Putamen (tissue), 1 donor: ENCODE results near the gene DLGAP4.

Experiments
- DNase-seq: peaks from one replicate; pipeline ENCODE4 v3.0.0-alpha.2; 2016; ENCODE audit warnings: low spot score

Gene DLGAP4, protein sequence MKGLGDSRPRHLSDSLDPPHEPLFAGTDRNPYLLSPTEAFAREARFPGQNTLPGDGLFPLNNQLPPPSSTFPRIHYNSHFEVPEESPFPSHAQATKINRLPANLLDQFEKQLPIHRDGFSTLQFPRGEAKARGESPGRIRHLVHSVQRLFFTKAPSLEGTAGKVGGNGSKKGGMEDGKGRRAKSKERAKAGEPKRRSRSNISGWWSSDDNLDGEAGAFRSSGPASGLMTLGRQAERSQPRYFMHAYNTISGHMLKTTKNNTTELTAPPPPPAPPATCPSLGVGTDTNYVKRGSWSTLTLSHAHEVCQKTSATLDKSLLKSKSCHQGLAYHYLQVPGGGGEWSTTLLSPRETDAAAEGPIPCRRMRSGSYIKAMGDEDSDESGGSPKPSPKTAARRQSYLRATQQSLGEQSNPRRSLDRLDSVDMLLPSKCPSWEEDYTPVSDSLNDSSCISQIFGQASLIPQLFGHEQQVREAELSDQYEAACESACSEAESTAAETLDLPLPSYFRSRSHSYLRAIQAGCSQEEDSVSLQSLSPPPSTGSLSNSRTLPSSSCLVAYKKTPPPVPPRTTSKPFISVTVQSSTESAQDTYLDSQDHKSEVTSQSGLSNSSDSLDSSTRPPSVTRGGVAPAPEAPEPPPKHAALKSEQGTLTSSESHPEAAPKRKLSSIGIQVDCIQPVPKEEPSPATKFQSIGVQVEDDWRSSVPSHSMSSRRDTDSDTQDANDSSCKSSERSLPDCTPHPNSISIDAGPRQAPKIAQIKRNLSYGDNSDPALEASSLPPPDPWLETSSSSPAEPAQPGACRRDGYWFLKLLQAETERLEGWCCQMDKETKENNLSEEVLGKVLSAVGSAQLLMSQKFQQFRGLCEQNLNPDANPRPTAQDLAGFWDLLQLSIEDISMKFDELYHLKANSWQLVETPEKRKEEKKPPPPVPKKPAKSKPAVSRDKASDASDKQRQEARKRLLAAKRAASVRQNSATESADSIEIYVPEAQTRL

GRCh38 chr20:36305602-36306551, at the start of gene DLGAP4:
Gene DLGAP4, plus strand, starts transcription at chr20:36306339. Its CDS starts 125,379 bp downstream, at chr20:36431718.
- DNase-seq, result peak; percentile 62

DNA sequence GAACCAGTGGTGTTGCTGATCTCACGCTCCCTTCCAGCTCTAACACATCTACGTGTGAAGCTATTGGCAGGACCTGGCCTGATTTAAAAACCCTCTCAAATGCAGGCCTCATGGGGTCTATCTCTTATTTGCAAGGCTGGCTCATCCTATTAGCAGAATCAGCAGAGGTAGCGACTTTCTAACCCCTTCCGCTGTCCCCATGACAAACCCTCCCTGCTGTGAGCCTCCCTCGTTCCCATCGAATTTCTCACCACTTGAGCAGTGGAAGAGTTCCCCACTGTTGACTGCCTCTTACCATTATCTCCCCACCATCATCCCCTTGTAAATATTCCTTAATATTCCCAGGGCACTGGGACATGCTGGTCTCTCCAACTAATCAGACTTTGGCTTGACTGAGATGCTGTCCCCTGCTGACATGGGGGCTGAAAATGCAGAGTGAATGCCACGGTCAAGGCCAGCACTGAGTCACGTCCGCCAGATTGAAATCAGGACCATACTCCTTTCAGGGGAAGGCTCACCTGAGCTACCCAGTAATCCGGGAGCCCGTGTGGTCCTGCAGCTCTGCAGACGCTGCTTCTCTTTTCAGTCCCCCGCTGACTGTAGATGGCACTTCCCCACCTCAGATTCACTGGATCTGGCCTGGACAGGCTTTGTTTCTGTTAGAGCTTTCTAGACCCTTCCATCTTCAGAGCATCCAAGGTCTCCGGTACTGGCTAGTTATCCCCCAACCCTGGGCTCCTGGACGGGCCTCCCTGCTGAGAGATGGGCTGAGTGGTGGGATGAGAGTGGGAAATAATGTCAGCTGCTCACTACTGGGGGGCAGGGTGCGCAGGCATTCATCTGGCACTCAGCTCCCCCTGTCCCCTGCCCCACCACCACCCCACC, 46.7 kb upstream of the DLGAP4 start:
- DNase-seq, result no peak

DNA sequence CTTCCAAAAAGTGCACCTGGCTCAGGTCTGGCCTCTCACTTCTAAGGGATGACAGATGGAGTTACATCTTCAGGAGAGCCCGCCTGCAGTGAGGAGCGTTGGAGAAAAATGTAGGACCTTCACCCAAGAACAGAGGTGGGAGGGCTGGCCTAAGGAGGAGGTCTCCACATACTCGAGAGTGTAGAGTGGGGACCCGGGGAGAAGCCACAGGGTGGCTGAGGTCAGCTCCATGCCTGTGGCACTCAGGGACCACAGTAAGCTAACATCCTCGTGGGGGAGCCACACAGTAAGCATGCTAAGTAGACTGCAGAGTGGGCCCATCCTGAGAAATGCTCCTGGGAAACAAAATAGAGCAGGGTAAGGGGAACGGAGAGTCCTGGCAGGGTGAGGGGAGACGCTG, 45.8 kb upstream of the DLGAP4 start:
- DNase-seq, result no peak

DNA sequence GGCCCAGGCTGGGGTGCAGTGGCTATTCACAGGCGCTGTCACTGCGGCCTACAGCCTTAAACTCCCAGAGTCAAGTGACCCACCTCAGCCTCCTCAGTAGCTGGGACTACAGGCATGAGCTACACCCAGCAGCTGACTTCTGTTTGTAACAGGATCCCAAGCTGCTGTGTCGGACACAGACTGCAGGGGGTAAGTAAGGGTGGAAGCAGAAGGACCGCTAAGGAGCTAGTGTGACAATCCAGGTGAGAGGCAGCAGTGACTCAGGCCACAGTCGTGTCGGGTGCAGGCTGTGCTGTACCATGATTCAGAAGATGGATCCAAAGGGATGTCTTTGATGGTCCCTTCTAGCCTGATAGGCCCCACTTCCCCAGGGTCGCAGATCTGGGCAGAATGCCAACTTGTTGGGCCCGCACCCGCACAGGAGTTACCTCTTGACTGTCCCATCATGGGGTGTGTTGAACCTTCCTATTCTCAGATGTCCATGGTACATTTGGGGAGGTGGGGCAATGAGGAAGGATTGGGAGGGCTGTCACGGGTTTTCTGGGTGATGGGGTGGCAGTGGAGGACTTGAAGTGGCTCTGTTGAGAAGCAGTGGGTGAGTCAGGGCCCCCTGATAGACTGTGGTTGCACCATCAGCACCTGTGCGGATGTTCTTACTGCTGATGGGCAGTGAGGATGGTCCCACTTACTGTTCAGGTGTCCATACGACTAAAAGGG, 44.6 kb upstream of the DLGAP4 start:
- no peak for DNase-seq

DNA sequence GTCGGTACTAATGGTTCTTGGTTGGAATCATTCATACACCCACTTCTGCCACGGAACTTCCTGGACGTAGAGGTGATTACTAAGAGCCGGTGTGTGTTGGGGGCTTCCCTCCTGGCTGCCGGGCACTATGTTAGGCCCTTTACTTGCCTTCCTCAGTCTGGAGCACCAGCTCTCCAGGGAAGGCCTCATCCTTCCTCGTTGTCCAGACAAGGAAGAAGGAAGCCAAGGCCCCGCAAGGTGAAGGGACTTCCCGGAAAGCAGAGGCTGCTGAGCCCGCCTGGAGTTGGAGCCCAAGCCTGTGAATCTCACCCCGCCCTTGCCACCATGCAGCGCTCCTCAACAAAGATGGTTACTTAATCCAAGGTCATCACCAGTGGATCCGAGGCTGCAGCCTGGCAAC, 43.7 kb upstream of the DLGAP4 start:
- no peak for DNase-seq

DNA sequence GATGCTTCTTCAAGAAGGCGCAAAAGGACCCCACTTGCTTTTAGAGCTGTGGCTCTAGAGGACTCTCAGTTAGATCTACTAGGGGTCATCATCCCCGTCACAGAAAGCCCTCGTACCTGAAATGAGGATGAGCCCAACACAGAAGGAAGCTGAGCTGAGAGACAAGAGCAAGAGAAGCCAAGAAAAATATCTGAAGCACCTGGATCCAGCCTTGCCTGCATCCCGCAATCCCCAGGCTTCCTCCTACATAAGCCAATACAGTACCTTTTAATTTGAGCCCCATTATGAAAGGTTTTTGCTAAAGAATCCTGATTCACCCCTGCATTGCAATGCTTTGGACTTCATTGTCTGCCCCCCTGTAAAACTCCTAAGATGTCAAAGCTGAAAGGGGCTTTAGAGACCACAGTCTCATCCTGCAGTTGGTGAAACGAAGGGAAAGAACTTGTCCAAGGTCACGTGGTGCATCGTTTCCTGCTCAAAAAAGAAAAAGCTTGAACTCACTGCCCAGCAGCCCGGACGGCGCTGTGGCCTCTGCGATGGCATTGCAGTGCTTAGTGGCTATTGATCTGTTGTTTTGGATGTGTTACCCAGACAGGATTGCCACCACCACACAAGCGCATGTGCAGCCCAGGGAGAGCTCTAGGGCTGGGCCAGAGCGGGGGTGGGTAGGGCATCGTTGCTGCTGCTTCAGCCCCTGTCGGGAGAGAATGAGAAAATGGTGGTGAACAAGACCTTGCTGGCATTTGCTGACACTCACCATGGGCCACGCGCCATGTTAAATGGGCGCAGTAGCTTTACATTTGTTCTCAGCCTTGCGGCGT, 41.5 kb upstream of the DLGAP4 start:
- DNase-seq, result no peak

DNA sequence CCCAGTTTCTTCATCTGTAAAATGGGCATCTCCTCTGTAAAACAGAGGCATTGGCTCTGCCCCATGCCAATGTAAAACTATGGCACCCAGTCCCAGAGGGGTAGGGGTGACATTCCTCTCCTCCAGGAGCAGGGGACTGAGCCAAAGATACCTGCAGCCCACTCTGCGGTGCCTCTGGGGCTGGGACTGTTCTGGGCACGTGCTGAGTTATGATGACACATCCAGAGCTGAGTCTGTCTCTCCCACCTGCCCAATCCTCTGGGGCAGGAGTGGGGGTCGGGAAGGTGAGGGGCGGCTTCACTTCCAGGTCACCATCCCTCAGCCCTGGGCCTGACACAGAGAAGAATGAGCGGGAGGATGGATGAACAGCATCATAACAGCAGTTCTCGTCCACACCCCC, 40.0 kb upstream of the DLGAP4 start:
- no peak for DNase-seq

DNA sequence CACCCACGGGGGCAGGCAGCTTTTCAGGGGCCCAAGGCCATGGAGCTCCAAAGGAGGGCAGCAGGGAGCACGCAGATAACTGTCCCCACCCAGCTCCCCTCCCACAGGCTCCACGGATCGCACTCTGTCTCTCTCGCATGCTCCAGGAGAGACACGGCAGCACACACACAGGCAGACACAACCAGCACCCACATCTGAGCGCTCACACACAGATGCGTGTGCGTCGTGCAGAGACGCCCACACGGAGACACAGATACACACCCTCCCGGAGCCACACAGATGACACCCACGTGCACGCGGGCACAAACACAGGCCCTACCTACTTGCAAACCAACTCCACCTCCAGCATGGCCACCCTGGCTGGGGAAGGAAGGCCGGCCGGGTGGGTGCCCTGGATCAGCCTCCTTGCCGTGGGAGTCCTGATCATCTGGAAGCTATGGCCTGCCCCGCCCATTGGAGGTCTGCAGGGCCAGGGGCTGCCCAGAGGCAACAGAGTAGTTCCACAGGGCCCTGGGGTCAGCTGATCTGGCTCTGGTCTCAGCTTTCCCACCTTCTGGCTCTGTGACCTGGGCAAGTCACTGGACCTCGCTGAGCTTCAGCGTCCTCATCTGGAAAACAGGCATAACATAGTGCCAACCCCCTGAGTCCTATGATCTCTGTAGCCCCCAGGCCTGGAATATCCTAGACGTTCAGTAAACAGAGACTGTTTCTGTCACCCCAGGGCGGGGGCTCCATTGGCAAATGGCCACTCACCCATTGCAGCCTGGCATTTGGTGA, 38.3 kb upstream of the DLGAP4 start:
- DNase-seq, result peak; percentile 57

GRCh38 chr20:36268440-36269342, 37.4 kb upstream of the DLGAP4 start:
- DNase-seq, result peak; percentile 28

DNA sequence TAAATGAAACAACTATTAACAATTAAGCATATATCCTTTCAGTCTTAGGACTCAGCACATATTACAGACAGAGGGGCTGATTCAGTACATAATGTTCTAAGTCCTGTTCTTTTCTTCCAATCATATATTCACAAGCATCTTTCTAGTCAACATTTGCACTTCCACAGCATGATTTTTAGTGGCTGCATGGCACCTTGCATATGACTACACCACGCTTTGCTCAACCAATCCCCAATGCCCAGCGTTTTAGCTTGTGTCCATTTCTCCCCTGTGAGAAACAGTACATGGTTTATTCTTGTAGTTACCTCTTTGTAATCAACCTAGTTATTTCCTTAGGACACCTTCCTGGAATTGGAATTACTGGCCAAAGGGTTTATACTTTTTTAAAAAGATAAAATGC, 36.6 kb upstream of the DLGAP4 start:
- DNase-seq, result no peak

DNA sequence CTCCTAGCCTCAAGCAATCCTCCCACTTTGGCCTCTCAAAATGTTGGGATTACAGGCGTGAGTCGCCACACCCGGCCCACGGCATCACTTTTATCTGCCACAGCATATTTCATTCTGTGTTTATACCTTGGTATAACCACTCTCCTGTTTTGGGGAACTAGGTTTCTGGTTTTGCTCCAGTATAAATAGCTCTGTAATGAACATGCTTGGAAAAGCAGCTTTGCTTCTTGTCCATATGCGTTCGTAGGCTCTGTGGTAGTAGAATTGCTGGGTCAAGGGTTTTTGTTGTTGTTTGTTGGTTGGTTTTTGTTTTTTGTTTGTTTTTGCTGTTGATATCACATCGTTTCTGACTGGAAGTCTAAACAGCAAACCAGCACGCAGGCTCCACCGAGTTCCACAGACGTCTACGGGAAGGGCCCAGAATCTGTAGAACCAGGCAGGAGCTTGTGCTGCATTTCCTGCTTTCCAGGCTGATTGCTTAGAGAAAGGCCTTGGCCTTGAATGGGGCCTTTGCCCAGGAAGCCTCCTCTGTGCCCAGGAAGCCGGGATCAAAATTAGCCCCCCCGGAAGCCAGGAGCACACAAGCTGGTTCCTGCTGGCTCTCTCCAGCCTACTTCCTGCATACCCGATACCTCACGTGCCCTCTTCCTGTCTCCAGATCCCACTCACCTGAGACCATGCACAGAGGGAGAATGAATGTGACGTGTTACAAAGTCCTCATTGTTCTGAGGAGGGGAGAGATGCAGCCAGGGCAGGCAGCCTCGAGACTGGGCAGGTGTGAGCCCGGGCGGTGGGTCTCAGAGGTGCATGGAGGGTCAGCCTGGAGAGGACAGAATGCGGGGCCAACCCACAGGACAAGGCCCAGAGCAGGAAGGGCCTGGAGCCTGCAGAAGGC, 35.1 kb upstream of the DLGAP4 start:
- no peak for DNase-seq

DNA sequence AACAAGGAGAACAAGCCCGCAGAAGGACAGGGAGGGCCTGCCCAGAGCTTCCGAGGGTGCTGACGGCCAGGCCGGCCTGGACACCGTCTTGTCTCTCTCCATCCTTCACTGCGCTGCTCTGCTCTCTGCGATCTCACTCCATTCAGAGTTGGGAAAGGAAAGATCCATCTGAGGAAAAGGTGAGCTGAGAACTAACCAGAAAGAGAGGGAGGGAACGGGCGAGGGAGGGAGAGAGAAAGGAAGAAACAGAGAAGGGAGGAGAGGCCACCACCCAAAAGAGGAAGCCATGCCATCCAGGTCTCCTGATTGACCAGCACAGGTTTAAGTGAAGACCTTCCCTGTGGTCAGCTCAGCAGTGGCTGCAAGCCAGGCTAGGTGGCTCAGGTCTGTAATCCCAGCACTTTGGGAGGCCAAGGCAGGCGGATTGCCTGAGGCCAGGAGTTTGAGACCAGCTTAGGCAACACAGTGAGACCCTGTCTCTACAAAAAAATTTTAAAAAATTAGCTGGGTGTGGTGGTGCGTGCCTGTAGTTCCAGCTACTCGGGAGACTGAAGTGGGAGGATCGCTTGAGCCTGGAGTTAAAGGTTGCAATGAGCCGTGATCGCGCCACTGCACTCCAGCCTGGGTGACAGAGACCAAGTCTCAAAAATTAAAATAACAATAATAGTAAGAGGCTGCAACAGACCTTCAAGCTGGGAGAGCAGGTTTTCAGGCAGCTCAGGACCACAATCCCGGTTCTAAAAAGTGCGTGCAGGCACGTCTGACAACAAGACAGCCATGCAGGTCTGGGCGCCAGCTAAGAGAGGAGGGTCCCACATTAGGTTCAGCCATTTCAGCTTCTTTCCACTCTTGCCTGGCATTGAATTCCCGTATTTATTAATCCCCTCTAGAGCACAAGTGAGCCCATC, 34.2 kb upstream of the DLGAP4 start:
- no peak for DNase-seq

DNA sequence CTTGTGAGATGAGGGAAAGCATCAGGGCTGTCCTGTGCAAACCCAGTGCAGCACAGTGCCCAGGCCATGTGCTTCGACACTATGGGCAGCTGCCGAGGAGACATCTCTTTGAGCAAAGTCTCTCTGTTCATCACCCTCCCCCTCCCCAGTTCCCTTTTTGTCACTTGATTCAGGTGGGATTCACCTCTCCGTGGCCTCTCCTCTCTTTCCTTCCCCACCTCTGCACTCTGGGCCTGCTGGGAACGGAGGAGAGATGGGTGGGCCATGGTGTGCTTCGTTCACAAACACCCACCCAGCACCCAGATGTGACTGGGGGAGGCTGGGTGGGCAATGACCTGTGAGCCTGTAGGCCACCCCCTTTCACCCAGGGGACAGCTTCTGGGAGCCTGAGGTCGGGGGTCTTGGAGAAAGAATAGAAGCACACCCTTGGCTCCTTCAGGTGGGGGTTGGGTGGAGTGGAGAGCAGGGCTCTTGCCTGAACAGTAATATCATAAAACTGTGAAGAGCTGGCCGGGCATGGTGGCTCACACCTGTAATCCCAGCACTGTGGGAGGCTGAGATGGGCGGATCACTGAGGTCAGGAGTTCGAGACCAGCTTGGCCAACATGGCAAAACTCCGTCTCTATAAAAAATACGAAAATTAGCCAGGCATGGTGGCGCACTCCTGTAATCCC, 33.5 kb upstream of the DLGAP4 start:
- DNase-seq, result no peak

DNA sequence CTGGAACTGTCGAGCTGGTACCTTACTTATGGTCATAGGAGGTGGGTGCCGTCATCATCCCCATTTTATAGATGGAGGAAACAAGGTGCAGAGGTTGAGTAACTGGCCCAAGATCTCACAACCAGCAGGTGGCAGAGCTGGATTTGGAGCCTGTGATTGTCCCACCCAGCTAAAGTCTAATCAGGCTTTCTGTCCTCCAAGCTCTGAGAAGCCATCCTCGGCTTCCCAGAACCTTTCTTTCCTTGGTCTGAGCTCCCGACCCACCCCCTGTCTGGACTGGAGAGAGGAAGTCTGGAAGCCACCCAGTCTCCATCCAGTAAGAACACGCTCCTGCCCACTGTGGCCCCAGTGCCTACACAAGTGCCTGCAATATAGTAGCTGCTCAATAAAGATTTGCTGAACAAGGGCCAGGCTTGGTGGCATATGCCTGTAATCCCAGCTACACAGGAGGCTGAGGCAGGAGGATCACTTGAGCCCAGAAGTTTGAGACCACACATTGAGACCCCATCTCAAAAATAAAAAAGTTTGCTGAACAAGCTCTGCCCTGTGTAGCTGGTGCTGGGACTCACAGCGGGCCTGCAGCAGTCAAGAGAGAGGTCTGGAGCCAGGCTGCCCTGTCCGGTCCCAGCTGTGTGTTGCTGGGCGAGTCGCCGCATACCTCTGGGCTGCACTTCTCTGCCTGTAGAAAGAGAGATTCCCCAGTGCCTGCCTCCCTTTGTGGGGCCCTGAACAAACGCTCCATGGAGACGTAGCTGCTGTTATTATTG, 32.5 kb upstream of the DLGAP4 start:
- DNase-seq, result no peak
